Measurements from ENCODE around the gene SNAP29. TPM values are rescaled to one million over a fixed set of nuclear protein-coding genes. Genes with fewer than 3 reads are reported as not detected.
"Not testable (repeated sequence)": the region's sequence is repeated elsewhere in the genome, so short reads cannot be mapped to it uniquely, and the experiment has no call there.

Gene SNAP29
- total RNA-seq, 1 donor from 2014 or later = 22.9 TPM

GRCh38 chr22:20906387-20906767, 47.6 kb downstream of the SNAP29 start:
- Mint-ChIP-seq H3K27ac (ENCODE audit: unreplicated experiment) (no peak overlapping the region), H3K4me3 (ENCODE audit: unreplicated experiment) (no peak overlapping the region), H3K27me3 (ENCODE audit: unreplicated experiment) (peaks cover 2% of the 10 kb centered on the region), H3K9me3 (ENCODE audit: unreplicated experiment) (no peaks in the 10 kb centered on the region), H3K4me1 (ENCODE audit: low read depth, unreplicated experiment) (no peaks in the 10 kb centered on the region), H3K36me3 (ENCODE audit: unreplicated experiment) (no peaks in the 10 kb centered on the region)
- TF ChIP-seq, protein P1, sequence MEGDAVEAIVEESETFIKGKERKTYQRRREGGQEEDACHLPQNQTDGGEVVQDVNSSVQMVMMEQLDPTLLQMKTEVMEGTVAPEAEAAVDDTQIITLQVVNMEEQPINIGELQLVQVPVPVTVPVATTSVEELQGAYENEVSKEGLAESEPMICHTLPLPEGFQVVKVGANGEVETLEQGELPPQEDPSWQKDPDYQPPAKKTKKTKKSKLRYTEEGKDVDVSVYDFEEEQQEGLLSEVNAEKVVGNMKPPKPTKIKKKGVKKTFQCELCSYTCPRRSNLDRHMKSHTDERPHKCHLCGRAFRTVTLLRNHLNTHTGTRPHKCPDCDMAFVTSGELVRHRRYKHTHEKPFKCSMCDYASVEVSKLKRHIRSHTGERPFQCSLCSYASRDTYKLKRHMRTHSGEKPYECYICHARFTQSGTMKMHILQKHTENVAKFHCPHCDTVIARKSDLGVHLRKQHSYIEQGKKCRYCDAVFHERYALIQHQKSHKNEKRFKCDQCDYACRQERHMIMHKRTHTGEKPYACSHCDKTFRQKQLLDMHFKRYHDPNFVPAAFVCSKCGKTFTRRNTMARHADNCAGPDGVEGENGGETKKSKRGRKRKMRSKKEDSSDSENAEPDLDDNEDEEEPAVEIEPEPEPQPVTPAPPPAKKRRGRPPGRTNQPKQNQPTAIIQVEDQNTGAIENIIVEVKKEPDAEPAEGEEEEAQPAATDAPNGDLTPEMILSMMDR (IDR thresholded peaks at IDR 0.05; ENCODE audit: partially characterized antibody, unreplicated experiment) = no peak
- DNase-seq = no peak

DNA sequence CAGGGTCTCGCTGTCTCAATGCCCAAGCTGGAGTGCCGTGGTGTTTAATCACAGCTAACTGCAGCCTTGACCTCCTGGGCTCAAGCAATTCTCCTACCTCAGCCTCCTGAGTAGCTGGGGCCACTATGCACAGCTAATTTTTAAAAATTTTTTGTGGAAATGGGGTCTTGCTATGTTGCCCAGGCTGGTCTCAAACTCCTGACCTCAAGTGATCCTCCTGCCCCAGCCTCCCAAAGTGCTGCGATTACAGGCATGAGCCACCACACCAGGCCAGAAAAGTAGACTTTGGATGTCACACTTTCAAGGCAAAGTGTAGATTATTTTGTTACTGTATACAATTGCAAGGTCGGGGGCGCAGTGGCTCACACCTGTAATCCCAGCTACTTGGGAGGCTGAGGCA, 49.9 kb downstream of the SNAP29 start:
- not testable (repeated sequence) for H3K4me1 Mint-ChIP-seq (ENCODE audit: low read depth, unreplicated experiment); H3K4me3 Mint-ChIP-seq (ENCODE audit: unreplicated experiment); H3K27ac Mint-ChIP-seq (ENCODE audit: unreplicated experiment); H3K27me3 Mint-ChIP-seq (ENCODE audit: unreplicated experiment); H3K36me3 Mint-ChIP-seq (ENCODE audit: unreplicated experiment); DNase-seq; H3K9me3 Mint-ChIP-seq (ENCODE audit: unreplicated experiment)

DNA sequence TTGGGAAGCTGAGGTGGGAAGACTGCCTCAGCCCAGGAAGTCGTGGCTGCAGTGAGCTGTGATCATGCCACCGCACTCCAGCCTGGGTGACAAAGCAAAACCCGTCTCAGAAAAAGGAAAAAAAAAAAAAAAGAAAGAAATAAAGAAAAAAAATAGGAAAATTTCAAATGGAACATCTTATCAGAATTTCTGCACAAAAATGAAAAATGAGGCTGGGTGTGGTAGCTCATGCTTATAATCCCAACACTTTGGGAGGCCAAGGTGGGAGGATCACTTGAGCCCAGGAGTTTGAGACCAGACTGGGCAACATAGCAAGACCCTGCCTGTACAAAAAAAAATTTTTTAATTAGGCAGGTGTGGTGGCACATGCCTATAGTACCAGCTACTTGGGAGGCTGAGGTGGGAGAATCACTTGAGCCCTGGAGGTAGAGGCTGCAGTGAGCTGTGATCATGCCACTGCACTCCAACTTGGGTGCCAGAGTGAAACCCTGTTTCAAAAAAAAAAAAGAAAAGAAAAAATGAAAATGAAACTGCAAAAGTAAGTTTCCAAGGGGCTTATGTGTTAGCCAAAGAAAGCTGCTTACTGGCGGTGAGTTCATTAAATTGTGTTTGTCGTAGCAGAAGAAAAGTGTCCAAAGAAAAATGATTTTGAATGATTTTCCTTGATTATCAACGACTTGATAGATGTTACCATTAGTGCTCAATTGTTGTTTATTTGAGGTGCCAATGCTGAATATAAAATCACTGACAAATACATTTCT, 50.9 kb downstream of the SNAP29 start:
- peaks cover 2% of the 10 kb centered on the region for H3K9me3 Mint-ChIP-seq (ENCODE audit: unreplicated experiment)
- no peak overlapping the region for H3K27ac Mint-ChIP-seq (ENCODE audit: unreplicated experiment)
- no peaks in the 10 kb centered on the region for H3K36me3 Mint-ChIP-seq (ENCODE audit: unreplicated experiment)
- no peak overlapping the region for H3K4me3 Mint-ChIP-seq (ENCODE audit: unreplicated experiment)
- peaks cover 5% of the 10 kb centered on the region for H3K27me3 Mint-ChIP-seq (ENCODE audit: unreplicated experiment)
- H3K4me1 Mint-ChIP-seq (ENCODE audit: low read depth, unreplicated experiment) = no peaks in the 10 kb centered on the region
- TF ChIP-seq, protein P1 (IDR thresholded peaks at IDR 0.05; ENCODE audit: partially characterized antibody, unreplicated experiment) = no peak
- DNase-seq = no peak

DNA sequence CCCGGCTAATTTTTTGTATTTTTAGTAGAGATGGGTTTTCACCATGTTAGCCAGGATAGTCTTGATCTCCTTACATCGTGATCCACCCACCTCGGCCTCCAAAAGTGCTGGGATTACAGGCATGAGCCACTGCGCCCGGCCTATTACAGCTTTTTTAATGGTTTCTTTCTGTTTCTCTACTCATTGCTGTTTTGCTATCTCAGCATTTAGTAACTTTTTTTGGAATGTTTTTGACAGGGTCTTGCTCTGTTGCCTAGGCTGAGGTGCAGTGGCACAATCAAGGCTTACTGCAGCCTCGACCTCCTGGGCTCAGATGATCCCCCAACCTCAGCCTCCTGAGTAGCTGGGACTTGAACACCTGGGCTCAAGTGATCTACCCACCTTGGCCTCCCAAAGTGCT, 53.7 kb downstream of the SNAP29 start:
- Mint-ChIP-seq H3K4me3 (ENCODE audit: unreplicated experiment) (no peak overlapping the region), H3K9me3 (ENCODE audit: unreplicated experiment) (peaks cover 7% of the 10 kb centered on the region), H3K4me1 (ENCODE audit: low read depth, unreplicated experiment) (peaks cover 3% of the 10 kb centered on the region), H3K27ac (ENCODE audit: unreplicated experiment) (no peak overlapping the region), H3K36me3 (ENCODE audit: unreplicated experiment) (no peaks in the 10 kb centered on the region), H3K27me3 (ENCODE audit: unreplicated experiment) (peaks cover 3% of the 10 kb centered on the region)
- DNase-seq = no peak
- TF ChIP-seq, protein P1 (IDR thresholded peaks at IDR 0.05; ENCODE audit: partially characterized antibody, unreplicated experiment) = no peak

DNA sequence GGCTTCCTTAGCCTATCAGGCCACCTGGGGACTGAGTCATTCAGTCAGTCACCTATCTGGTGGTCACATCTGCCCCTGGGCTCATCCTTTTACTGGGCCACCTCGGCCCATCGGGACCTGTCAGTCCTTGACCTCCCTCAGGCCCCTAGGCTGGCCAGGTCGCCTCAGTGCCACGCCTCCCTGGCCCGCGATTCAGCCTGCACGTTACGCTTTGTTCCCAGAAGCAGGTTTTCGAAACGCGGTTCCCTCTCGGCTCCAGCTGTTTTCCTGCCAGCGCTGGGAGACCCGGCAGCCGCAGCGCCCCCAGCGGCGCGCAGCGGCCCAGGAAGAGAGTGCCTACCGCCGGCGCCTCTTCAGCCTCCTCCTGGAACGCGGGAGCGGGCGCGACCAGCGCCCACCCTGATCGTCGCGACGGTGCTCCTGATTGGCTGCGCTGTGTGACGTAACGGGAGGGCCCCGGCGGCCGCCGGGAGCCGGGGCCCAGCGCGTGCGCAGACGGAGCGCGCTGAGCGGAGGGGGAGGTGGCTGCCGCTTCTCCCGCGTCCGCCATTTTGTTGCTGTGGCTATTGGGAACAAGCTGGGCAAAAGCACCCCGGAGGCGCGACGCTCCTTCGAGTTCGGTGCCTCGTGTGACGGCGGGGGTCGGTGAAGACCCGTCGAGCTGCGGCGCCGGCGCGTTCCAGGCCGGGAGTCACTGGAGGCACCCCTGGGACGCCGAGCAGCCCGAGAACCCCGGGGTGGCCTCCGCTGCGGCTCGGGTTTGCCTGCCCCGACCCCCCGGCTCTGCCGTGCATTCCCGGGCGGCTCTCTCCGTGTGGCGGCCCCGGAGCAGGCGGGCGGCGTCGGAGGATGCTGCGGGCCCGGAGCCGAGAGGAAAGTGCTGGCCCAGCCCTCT, 58.4 kb downstream of the SNAP29 start, which contains the start of gene CRKL:
TSS of gene CRKL (plus strand) at position 492 of the 895 bp plus-strand sequence. CDS start 528 bp downstream, outside the sequence.
- peak; percentile 96 for DNase-seq
- Mint-ChIP-seq H3K27me3 (ENCODE audit: unreplicated experiment) (peaks cover 12% of the 10 kb centered on the region), H3K4me3 (ENCODE audit: unreplicated experiment) (peak within 1 kb of the TSS; percentile 91), H3K27ac (ENCODE audit: unreplicated experiment) (peak within 1 kb of the TSS; percentile 98), H3K36me3 (ENCODE audit: unreplicated experiment) (no peaks in the 10 kb centered on the region), H3K9me3 (ENCODE audit: unreplicated experiment) (peaks cover 11% of the 10 kb centered on the region), H3K4me1 (ENCODE audit: low read depth, unreplicated experiment) (peaks cover 15% of the 10 kb centered on the region)
- TF ChIP-seq, protein P1 (IDR thresholded peaks at IDR 0.05; ENCODE audit: partially characterized antibody, unreplicated experiment) = peak; percentile 92
